Mucosa of descending colon (tissue), 3 donors: ENCODE measurements around the gene MEF2C. TPM values are rescaled to one million over a fixed set of nuclear protein-coding genes. Genes with fewer than 3 reads are reported as not detected.

Source experiments
- ATAC-seq: fragments of 200-7000 bp; cut with Tn5 transposase; one replicate; pipeline ENCODE4 v1.9.1; 2020; ENCODE audit warnings: mild to moderate bottlenecking, moderate library complexity
- DNase-seq, 3 donors: peaks; one replicate each; pipeline ENCODE4 v3.0.0-alpha.2; 2020
- H3K36me3 ChIP-seq: fragments of 200-600 bp; one replicate; pipeline ENCODE4 v1.8.0; 2021; ENCODE audit warnings: low read depth, mild to moderate bottlenecking
- H3K4me1 ChIP-seq: fragments of 200-600 bp; one replicate; pipeline ENCODE4 v1.8.0; 2021; ENCODE audit warnings: low read depth, mild to moderate bottlenecking
- H3K4me3 ChIP-seq: fragments of 200-600 bp; one replicate; pipeline ENCODE4 v1.8.0; 2021; ENCODE audit warnings: mild to moderate bottlenecking
- H3K9me3 ChIP-seq: fragments of 200-600 bp; one replicate; pipeline ENCODE4 v1.8.0; 2021; ENCODE audit warnings: mild to moderate bottlenecking
- CTCF ChIP-seq: fragments of 200-600 bp; IDR thresholded peaks from one replicate; pipeline ENCODE4 v1.8.0; 2022; ENCODE audit warnings: antibody characterized with exemption, mild to moderate bottlenecking
- intact Hi-C, 2 donors: fragments of 100-400 bp; cut with DNase I in 1 of 2; cut with micrococcal nuclease in 1 of 2; formaldehyde crosslinking; loops; one replicate each; pipeline versions ENCODE4 v1.11.0 to v1.11.1; 2022; cut with DNase I, micrococcal nuclease
- total RNA-seq, 3 donors: library from RNA; stranded (reverse); fragmentation: NEBNext Ultra II Directional in 2 of 3; extraction: Animal tissue kit (Norgen Biotek cat#: 25700) in 2 of 3; gene quantifications; one replicate each; pipeline versions ENCODE4 v1.2.1 to v1.2.4, GENCODE V29; 2021 to 2023
- donor health status: DM: no; HTN: no; CAD: no; lungs with moderate emphysema.
- donor health status: DM: no; HTN: no; CAD: no.
- donor health status: DM: no; HTN: yes; CAD: no.

MEF2C gene
- total RNA-seq, 3 donors from 2014 or later = 19.3 to 44.0 (median 32.6) TPM

GRCh38 chr5:88820581-88820980 is 62.4 kb downstream of the MEF2C start:
- ATAC-seq (no peak), DNase-seq (no peak)
- no peak for TF ChIP-seq CTCF
- H3K4me1 ChIP-seq = no peaks in the 10 kb centered on the region
- H3K4me3 ChIP-seq = no peak overlapping the region
- no peaks in the 10 kb centered on the region for H3K36me3 ChIP-seq
- no peaks in the 10 kb centered on the region for H3K9me3 ChIP-seq
- intact Hi-C loops = no loop called here

GRCh38 chr5:88819301-88819999 is 63.5 kb downstream of the MEF2C start:
- Histone ChIP-seq H3K36me3 (no peaks in the 10 kb centered on the region), H3K4me1 (no peaks in the 10 kb centered on the region), H3K9me3 (no peaks in the 10 kb centered on the region), H3K4me3 (no peak overlapping the region)
- TF ChIP-seq CTCF = no peak
- ATAC-seq (no peak), DNase-seq (no peak)
- intact Hi-C loops = no loop called here

- intact Hi-C loops = no loop called here
- Histone ChIP-seq H3K4me3 (no peak overlapping the region), H3K9me3 (no peaks in the 10 kb centered on the region), H3K36me3 (no peaks in the 10 kb centered on the region), H3K4me1 (no peaks in the 10 kb centered on the region)
- DNase-seq (no peak), ATAC-seq (no peak)
- TF ChIP-seq CTCF = no peak
Observed at GRCh38 chr5:88818296-88818695, 64.7 kb downstream of the MEF2C start.

- no peak for TF ChIP-seq CTCF
- intact Hi-C loops = no loop called here
- H3K36me3 ChIP-seq = no peaks in the 10 kb centered on the region
- no peaks in the 10 kb centered on the region for H3K9me3 ChIP-seq
- H3K4me3 ChIP-seq = no peak overlapping the region
- no peaks in the 10 kb centered on the region for H3K4me1 ChIP-seq
- ATAC-seq (no peak), DNase-seq (no peak)
Observed at GRCh38 chr5:88816195-88816594, 66.8 kb downstream of the MEF2C start.

GRCh38 chr5:88815050-88815789 is 67.8 kb downstream of the MEF2C start:
- intact Hi-C loops = no loop called here
- TF ChIP-seq CTCF = no peak
- Histone ChIP-seq H3K4me1 (no peaks in the 10 kb centered on the region), H3K36me3 (no peaks in the 10 kb centered on the region), H3K9me3 (no peaks in the 10 kb centered on the region), H3K4me3 (no peak overlapping the region)
- ATAC-seq (no peak), DNase-seq (no peak)
